Measurements from ENCODE around the gene TRAM2. TPM values are rescaled to one million over a fixed set of nuclear protein-coding genes. Genes with fewer than 3 reads are reported as not detected.
A peak's percentile ranks its signal among the peaks of the same experiment; 100 is the strongest.

Gene TRAM2
- total RNA-seq, 1 donor from 2014 or later: 9.9 TPM

DNA sequence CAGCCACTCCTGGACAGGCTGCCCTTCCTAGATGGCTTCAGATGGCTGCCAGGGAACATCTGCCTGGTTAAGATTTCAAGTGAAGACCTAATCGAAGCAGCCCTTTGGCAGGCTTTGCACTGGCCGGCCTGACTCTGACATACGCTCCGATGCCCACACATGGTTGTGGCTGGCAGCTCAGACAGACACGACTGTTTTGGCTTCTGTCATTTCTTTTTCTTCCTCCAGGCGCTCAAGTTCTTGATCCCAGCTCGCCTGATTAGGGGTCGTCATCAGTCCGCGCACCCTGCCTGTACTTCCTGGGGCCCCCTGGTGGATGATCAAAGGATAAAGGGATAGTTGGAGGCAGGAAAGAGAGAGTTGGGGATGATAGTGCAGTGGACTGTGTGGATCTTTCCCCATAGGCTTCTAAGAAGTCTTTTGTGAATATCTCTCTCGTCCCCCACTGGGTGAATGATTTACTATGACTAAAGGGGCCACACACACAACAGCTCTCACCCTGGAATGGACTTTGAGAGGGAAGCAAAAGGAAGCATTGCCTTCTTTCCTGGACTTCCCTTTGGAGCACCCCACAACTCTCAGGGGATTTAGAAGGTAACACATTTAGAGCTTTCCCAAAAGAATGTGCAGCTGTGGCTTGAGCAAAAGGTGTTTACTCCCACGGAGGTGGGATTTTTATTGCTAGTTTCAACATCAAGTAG lies 21.4 kb upstream of the TRAM2 start:
- Mint-ChIP-seq H3K36me3 (ENCODE audit: low read depth) (no peaks in the 10 kb centered on the region), H3K9me3 (no peaks in the 10 kb centered on the region), H3K27me3 (peaks cover 9% of the 10 kb centered on the region), H3K4me3 (no peak overlapping the region), H3K27ac (no peak overlapping the region), H3K4me1 (peaks cover 20% of the 10 kb centered on the region)
- POLR2A ChIA-PET: interaction anchor here (0.5 kb wide), 1 partner anchor 248 kb away, joined by 4 read pairs; no protein-coding TSS in a partner anchor
- ATAC-seq (ENCODE audit: low read depth) (peak; percentile 58), DNase-seq (no peak)
- CTCF ChIA-PET: interaction anchor here (1.4 to 2.2 kb wide), 2 partner anchors 181 to 182 kb away, joined by 6 to 11 read pairs; no protein-coding TSS in a partner anchor
- intact Hi-C loops (cut with micrococcal nuclease): loop anchor here (1.0 to 5.0 kb wide), 2 partner anchors 64 to 182 kb away; no protein-coding TSS in a partner anchor
- TF ChIP-seq, protein P1, sequence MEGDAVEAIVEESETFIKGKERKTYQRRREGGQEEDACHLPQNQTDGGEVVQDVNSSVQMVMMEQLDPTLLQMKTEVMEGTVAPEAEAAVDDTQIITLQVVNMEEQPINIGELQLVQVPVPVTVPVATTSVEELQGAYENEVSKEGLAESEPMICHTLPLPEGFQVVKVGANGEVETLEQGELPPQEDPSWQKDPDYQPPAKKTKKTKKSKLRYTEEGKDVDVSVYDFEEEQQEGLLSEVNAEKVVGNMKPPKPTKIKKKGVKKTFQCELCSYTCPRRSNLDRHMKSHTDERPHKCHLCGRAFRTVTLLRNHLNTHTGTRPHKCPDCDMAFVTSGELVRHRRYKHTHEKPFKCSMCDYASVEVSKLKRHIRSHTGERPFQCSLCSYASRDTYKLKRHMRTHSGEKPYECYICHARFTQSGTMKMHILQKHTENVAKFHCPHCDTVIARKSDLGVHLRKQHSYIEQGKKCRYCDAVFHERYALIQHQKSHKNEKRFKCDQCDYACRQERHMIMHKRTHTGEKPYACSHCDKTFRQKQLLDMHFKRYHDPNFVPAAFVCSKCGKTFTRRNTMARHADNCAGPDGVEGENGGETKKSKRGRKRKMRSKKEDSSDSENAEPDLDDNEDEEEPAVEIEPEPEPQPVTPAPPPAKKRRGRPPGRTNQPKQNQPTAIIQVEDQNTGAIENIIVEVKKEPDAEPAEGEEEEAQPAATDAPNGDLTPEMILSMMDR (IDR thresholded peaks at IDR 0.05): no peak

DNA sequence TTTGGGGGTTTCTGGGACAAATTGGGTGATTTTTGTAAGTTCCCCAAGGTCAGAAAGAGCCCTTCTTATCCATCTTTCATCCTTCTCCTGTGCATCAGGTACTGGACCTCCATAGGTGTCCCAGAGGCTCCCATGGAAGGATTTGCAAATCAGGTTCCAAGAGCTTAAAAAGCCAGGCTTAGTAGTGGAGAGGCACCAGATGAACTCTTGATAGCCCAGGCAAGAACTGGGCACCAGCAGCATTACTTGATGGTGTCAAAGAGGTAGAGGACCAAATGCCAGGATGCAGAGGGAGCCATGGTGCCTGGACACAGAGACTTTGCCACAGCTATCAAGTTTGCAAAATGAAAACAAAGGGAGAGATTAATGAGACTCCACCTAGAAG lies 20.9 kb upstream of the TRAM2 start:
- no peak overlapping the region for H3K4me3 Mint-ChIP-seq
- intact Hi-C loops (cut with micrococcal nuclease): loop anchor here (1.0 to 5.0 kb wide), 2 partner anchors 65 to 181 kb away; no protein-coding TSS in a partner anchor
- peaks cover 20% of the 10 kb centered on the region for H3K4me1 Mint-ChIP-seq
- H3K27me3 Mint-ChIP-seq: peaks cover 9% of the 10 kb centered on the region
- POLR2A ChIA-PET: interaction anchor here (0.5 kb wide), 1 partner anchor 248 kb away, joined by 4 read pairs; no protein-coding TSS in a partner anchor
- TF ChIP-seq, protein P1 (IDR thresholded peaks at IDR 0.05): no peak
- no peaks in the 10 kb centered on the region for H3K36me3 Mint-ChIP-seq (ENCODE audit: low read depth)
- CTCF ChIA-PET: interaction anchor here (1.4 to 2.2 kb wide), 2 partner anchors 180 to 182 kb away, joined by 6 to 11 read pairs; no protein-coding TSS in a partner anchor
- ATAC-seq (ENCODE audit: low read depth) (no peak), DNase-seq (no peak)
- H3K9me3 Mint-ChIP-seq: no peaks in the 10 kb centered on the region
- no peak overlapping the region for H3K27ac Mint-ChIP-seq

DNA sequence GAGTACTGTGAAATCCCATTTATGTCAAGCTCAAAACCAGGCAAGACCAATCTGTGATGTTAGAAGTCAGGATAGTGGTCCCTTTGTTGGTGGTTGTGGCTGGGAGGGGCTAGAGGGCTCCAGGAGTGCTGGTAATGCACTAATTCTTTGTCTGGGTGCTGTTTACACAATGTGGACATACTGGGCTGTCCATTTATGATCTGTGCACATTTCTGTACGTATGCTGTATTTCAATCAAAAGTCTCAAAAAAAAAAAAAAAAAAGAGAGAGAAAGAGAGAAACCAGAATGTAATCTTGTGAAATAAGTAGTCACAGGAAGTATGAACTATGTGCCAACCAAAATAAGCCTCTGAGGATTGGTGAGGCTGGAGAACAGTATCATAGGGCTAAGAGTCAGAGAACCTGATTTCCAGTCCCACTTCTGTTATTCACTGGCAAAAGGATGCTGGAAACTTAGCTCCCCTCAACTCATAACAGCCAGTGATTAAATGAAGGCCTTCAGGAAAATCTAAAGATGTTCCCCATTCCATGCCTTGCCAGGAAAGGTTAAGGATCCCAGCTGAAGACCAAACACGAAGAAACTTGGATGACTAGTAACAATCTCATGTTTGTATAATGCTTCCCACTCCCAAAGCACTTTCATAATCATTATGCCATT lies 19.6 kb upstream of the TRAM2 start:
- H3K4me1 Mint-ChIP-seq: peaks cover 20% of the 10 kb centered on the region
- ChIA-PET CTCF (interaction anchor here (1.0 kb wide), 1 partner anchor 18 kb away, joined by 4 read pairs; no protein-coding TSS in a partner anchor), POLR2A (interaction anchor here (0.7 kb wide), 1 partner anchor 399 kb away, joined by 3 read pairs; the partner anchor contains the start of gene GSTA4)
- ATAC-seq (ENCODE audit: low read depth) (no peak), DNase-seq (no peak)
- no peak overlapping the region for H3K27ac Mint-ChIP-seq
- H3K4me3 Mint-ChIP-seq: no peak overlapping the region
- TF ChIP-seq, protein P1 (IDR thresholded peaks at IDR 0.05): no peak
- intact Hi-C loops (cut with micrococcal nuclease): loop anchor here (5.0 kb wide), 1 partner anchor 66 kb away; no protein-coding TSS in a partner anchor
- H3K27me3 Mint-ChIP-seq: peaks cover 9% of the 10 kb centered on the region
- no peaks in the 10 kb centered on the region for H3K9me3 Mint-ChIP-seq
- H3K36me3 Mint-ChIP-seq (ENCODE audit: low read depth): no peaks in the 10 kb centered on the region

DNA sequence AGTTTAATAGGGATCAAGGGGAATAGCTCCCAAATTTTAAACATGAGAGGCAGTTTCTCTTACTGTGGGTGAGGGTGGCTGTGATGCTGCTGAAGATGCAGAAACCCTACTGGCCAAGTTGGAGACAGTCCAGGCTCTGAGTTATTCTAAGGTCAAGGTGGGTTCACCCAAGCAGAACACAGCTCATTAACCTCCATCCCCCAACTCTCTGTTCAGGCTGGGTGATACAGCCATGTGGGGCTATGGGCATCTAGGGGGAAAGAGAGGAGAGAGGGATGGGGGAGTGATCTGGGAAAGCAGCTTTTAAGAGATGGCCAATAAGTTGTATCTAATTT lies 18.9 kb upstream of the TRAM2 start:
- Mint-ChIP-seq H3K36me3 (ENCODE audit: low read depth) (no peaks in the 10 kb centered on the region), H3K4me3 (no peak overlapping the region), H3K9me3 (no peaks in the 10 kb centered on the region), H3K27ac (no peak overlapping the region), H3K27me3 (peaks cover 1% of the 10 kb centered on the region), H3K4me1 (peaks cover 20% of the 10 kb centered on the region)
- DNase-seq: no peak
- TF ChIP-seq, protein P1 (IDR thresholded peaks at IDR 0.05): no peak
- intact Hi-C loops (cut with micrococcal nuclease): loop anchor here (5.0 kb wide), 1 partner anchor 67 kb away; no protein-coding TSS in a partner anchor
- CTCF ChIA-PET: no interaction called here
- ATAC-seq (ENCODE audit: low read depth): no peak
- POLR2A ChIA-PET: no interaction called here
